Fibroblast of lung (primary cell): ENCODE results near the gene LTBP1.

Source experiments
- EZH2 ChIP-seq: IDR thresholded peaks from 2 replicates; pipeline ENCODE4 v1.5.1; 2012; ENCODE audit warnings: low read length, control low read depth, mild to moderate bottlenecking; ENCODE audit errors: missing control alignments
- TF ChIP-seq, protein P1 (sequence below), 2 donors: IDR thresholded peaks in 1 of 2; conservative IDR thresholded peaks in 1 of 2; 1 replicate in 1 of 2; 2 replicates in 1 of 2; pipeline ENCODE4 v1.5.1; 2011 to 2012; ENCODE audit warnings: low read length in 2 of 2, control low read depth in 1 of 2, inconsistent platforms in 1 of 2, low read depth in 1 of 2, mild to moderate bottlenecking in 1 of 2

GRCh38 chr2:32965523-32966171, 18.9 kb downstream of the LTBP1 start:
- TF ChIP-seq EZH2, result no peak
- TF ChIP-seq, protein P1, sequence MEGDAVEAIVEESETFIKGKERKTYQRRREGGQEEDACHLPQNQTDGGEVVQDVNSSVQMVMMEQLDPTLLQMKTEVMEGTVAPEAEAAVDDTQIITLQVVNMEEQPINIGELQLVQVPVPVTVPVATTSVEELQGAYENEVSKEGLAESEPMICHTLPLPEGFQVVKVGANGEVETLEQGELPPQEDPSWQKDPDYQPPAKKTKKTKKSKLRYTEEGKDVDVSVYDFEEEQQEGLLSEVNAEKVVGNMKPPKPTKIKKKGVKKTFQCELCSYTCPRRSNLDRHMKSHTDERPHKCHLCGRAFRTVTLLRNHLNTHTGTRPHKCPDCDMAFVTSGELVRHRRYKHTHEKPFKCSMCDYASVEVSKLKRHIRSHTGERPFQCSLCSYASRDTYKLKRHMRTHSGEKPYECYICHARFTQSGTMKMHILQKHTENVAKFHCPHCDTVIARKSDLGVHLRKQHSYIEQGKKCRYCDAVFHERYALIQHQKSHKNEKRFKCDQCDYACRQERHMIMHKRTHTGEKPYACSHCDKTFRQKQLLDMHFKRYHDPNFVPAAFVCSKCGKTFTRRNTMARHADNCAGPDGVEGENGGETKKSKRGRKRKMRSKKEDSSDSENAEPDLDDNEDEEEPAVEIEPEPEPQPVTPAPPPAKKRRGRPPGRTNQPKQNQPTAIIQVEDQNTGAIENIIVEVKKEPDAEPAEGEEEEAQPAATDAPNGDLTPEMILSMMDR (conservative IDR thresholded peaks at IDR 0.05 in 1 of 2, IDR thresholded peaks at IDR 0.05 in 1 of 2; ENCODE audit: low read depth in 1 of 2, low read length in 2 of 2), result no peak
